CD4-positive, alpha-beta T cell (primary cell): ENCODE results near the gene ZNF836. TPM values are rescaled to one million over a fixed set of nuclear protein-coding genes. Genes with fewer than 3 reads are reported as not detected.

Experiments
- ATAC-seq: fragments of 200-7000 bp; cut with Tn5 transposase; one replicate; pipeline ENCODE4 v1.10.0; 2022; ENCODE audit warnings: mild to moderate bottlenecking; ENCODE audit not compliant: poor library complexity
- CTCF ChIA-PET: fragments of 350-600 bp; sonication (Branson Sonifier 250); formaldehyde crosslinking; loops from one replicate; lab custom pipeline; 2021; ENCODE audit warnings: antibody characterized with exemption, inconsistent platforms; lab: Charles Lee
- POLR2A ChIA-PET: fragments of 350-600 bp; sonication (Branson Sonifier 250); formaldehyde crosslinking; loops from one replicate; lab custom pipeline; 2021; ENCODE audit warnings: antibody characterized with exemption, inconsistent platforms; lab: Charles Lee
- DNase-seq, 14 experiments: peaks; one replicate each; pipeline ENCODE4 v3.0.0-alpha.2; 2013 to 2020; ENCODE audit warnings: mixed read lengths in 2 of 14
- H3K27ac ChIP-seq, 2 donors: one replicate each; pipeline versions ENCODE4 v1.5.1 to v1.7.0; 2013; ENCODE audit warnings: low read length in 2 of 2, low read depth in 1 of 2, mild to moderate bottlenecking in 1 of 2
- H3K27me3 ChIP-seq, 2 experiments: 1 replicate in 1 of 2; 2 replicates in 1 of 2; pipeline versions ENCODE4 v1.6.1 to v1.7.0; 2013; ENCODE audit warnings: low read length in 2 of 2, control low read depth in 1 of 2, mild to moderate bottlenecking in 1 of 2, moderate library complexity in 1 of 2; ENCODE audit not compliant: insufficient read depth in 2 of 2, control insufficient read depth in 1 of 2
- H3K36me3 ChIP-seq: one replicate; pipeline ENCODE4 v1.6.1; 2013; ENCODE audit warnings: low read length, control low read depth; ENCODE audit not compliant: insufficient read depth
- H3K4me1 ChIP-seq: one replicate; pipeline ENCODE4 v1.6.1; 2013; ENCODE audit warnings: low read length, control low read depth; ENCODE audit not compliant: insufficient read depth
- H3K4me3 ChIP-seq: one replicate; pipeline ENCODE4 v1.5.1; 2013; ENCODE audit warnings: mild to moderate bottlenecking, low read length, moderate library complexity
- H3K9me3 ChIP-seq, 2 experiments: 1 replicate in 1 of 2; 2 replicates in 1 of 2; pipeline versions ENCODE4 v1.6.1 to v1.7.0; 2013; ENCODE audit warnings: low read length in 2 of 2, mild to moderate bottlenecking in 2 of 2, control low read depth in 1 of 2, moderate library complexity in 1 of 2; ENCODE audit not compliant: control insufficient read depth in 1 of 2, insufficient read depth in 1 of 2
- H3K27ac Mint-ChIP-seq: one replicate; pipeline ENCODE4 v1.8.0; 2020; ENCODE audit warnings: mixed read lengths
- H3K27me3 Mint-ChIP-seq: one replicate; pipeline ENCODE4 v1.8.0; 2021; ENCODE audit warnings: mixed read lengths
- H3K36me3 Mint-ChIP-seq: one replicate; pipeline ENCODE4 v1.8.0; 2021; ENCODE audit warnings: low read depth, mixed read lengths
- H3K4me1 Mint-ChIP-seq: one replicate; pipeline ENCODE4 v1.8.0; 2021; ENCODE audit warnings: low read depth, mixed read lengths
- H3K4me3 Mint-ChIP-seq: one replicate; pipeline ENCODE4 v1.8.0; 2020; ENCODE audit warnings: mild to moderate bottlenecking, mixed read lengths
- H3K9me3 Mint-ChIP-seq: one replicate; pipeline ENCODE4 v1.8.0; 2020; ENCODE audit warnings: mixed read lengths
- intact Hi-C, 2 experiments: fragments of 100-400 bp; cut with DNase I in 1 of 2; cut with micrococcal nuclease in 1 of 2; formaldehyde crosslinking; loops; one replicate each; pipeline versions ENCODE4 v1.15.1 to v1.9.0; 2023 to 2025; cut with DNase I, micrococcal nuclease
- total RNA-seq, 174 experiments: library from RNA in 2 of 174; stranded (reverse) in 2 of 174; gene quantifications; one replicate each; pipeline ENCODE4 v1.2.3 and lab custom pipeline; 2021 to 2026
- TF ChIP-seq, protein P1 (sequence below): fragments of 200-600 bp; IDR thresholded peaks from one replicate; pipeline ENCODE4 v1.8.0; 2022; ENCODE audit warnings: antibody characterized with exemption, mild to moderate bottlenecking

The ZNF836 gene
- total RNA-seq, 2 experiments from 2014 or later, result 24.1 to 26.2 TPM

DNA sequence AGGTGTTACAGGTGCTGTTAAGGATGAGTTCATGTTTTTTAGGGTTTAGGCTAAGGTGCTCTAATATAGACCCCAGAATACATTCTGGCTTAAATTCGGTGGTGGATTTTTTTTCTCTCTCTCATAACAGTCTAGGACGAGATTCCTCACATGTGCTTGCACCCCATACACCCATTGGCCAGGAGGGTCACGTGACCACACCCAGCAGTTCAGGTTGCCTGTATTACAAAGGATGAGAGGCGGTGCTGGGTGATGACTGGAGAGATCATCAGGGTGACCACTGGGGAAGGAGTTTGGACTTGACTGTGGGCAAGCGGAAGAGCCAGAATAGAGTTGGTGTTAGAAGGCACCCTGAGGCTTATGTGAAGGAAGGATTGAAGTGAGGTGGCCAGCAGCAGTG is 46.2 kb upstream of the ZNF836 start:
- ATAC-seq (no peak), DNase-seq (no peak)
- no peaks in the 10 kb centered on the region for H3K27me3 Mint-ChIP-seq
- Histone ChIP-seq H3K9me3 (no peaks in the 10 kb centered on the region), H3K4me3 (no peak overlapping the region), H3K36me3 (peaks cover 99% of the 10 kb centered on the region), H3K4me1 (no peaks in the 10 kb centered on the region), H3K27ac (no peak overlapping the region), H3K27me3 (no peaks in the 10 kb centered on the region)
- no peak overlapping the region for H3K4me3 Mint-ChIP-seq
- intact Hi-C loops, result no loop called here
- ChIA-PET POLR2A (no interaction called here), CTCF (no interaction called here)
- H3K36me3 Mint-ChIP-seq, result peaks cover 99% of the 10 kb centered on the region
- H3K4me1 Mint-ChIP-seq, result no peaks in the 10 kb centered on the region
- no peak overlapping the region for H3K27ac Mint-ChIP-seq
- no peaks in the 10 kb centered on the region for H3K9me3 Mint-ChIP-seq
- TF ChIP-seq, protein P1, sequence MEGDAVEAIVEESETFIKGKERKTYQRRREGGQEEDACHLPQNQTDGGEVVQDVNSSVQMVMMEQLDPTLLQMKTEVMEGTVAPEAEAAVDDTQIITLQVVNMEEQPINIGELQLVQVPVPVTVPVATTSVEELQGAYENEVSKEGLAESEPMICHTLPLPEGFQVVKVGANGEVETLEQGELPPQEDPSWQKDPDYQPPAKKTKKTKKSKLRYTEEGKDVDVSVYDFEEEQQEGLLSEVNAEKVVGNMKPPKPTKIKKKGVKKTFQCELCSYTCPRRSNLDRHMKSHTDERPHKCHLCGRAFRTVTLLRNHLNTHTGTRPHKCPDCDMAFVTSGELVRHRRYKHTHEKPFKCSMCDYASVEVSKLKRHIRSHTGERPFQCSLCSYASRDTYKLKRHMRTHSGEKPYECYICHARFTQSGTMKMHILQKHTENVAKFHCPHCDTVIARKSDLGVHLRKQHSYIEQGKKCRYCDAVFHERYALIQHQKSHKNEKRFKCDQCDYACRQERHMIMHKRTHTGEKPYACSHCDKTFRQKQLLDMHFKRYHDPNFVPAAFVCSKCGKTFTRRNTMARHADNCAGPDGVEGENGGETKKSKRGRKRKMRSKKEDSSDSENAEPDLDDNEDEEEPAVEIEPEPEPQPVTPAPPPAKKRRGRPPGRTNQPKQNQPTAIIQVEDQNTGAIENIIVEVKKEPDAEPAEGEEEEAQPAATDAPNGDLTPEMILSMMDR, result no peak

DNA sequence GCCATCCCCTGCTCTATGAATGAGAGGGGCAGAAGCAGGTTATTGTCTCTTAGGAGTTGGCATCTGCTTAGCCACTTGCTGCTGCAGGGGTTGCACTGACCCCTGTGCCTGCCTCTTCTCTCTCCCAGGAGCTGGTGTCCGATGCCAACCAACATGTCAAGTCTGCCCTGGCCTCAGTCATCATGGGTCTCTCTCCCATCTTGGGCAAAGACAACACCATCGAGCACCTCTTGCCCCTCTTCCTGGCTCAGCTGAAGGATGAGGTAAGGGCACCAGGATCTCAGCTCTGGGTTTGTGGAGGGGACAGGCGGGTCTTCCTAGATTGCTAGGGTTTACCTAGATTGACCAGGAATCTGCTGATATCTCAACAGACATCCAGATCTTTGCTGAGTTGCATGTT is 45.0 kb upstream of the ZNF836 start:
- intact Hi-C loops, result no loop called here
- ATAC-seq (no peak), DNase-seq (no peak)
- no peak overlapping the region for H3K27ac Mint-ChIP-seq
- H3K36me3 Mint-ChIP-seq, result peaks cover 99% of the 10 kb centered on the region
- no peaks in the 10 kb centered on the region for H3K27me3 ChIP-seq
- no peak overlapping the region for H3K4me3 ChIP-seq
- H3K9me3 Mint-ChIP-seq, result no peaks in the 10 kb centered on the region
- H3K27ac ChIP-seq, result no peak overlapping the region
- ChIA-PET POLR2A (no interaction called here), CTCF (interaction anchor here (0.6 kb wide), 1 partner anchor 9 kb away, joined by 3 read pairs; no protein-coding TSS in a partner anchor)
- no peaks in the 10 kb centered on the region for H3K4me1 Mint-ChIP-seq
- TF ChIP-seq, protein P1, result no peak
- no peaks in the 10 kb centered on the region for H3K27me3 Mint-ChIP-seq
- H3K4me1 ChIP-seq, result no peaks in the 10 kb centered on the region
- no peak overlapping the region for H3K4me3 Mint-ChIP-seq
- H3K36me3 ChIP-seq, result peaks cover 99% of the 10 kb centered on the region
- H3K9me3 ChIP-seq, result no peaks in the 10 kb centered on the region

DNA sequence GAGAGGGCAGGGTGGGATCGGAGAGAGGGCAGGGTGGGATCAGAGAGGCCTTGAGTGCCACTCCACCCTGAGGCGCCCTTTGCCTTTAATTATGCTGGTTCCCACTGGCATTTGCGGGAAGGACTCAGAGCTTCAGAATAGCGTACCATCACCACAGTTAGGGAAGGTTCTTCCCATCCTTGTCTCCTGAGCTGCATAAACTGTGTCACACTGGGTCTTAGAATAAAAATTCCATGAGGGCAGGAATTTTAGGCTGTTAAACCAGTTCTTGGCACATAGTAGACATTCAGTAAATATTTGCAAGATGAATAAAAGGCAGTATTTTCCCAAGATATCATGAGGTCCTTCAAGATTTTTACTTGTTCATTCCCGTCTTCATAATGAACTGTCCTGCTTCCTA is 42.8 kb upstream of the ZNF836 start:
- intact Hi-C loops, result no loop called here
- no peaks in the 10 kb centered on the region for H3K27me3 ChIP-seq
- POLR2A ChIA-PET, result no interaction called here

More for the DNA sequence above, 42.8 kb upstream of the ZNF836 start:
- Histone ChIP-seq H3K36me3 (peaks cover 96% of the 10 kb centered on the region), H3K4me3 (no peak overlapping the region), H3K4me1 (no peaks in the 10 kb centered on the region), H3K27ac (no peak overlapping the region), H3K9me3 (no peaks in the 10 kb centered on the region)
- no peak for ATAC-seq
- Mint-ChIP-seq H3K36me3 (peaks cover 98% of the 10 kb centered on the region), H3K4me1 (peaks cover 4% of the 10 kb centered on the region), H3K4me3 (no peak overlapping the region), H3K9me3 (no peaks in the 10 kb centered on the region), H3K27ac (no peak overlapping the region), H3K27me3 (no peaks in the 10 kb centered on the region)
- TF ChIP-seq, protein P1, result no peak
- CTCF ChIA-PET, result no interaction called here
- no peak for DNase-seq
